Measurements from ENCODE around the gene FTCD.

FTCD gene

DNA sequence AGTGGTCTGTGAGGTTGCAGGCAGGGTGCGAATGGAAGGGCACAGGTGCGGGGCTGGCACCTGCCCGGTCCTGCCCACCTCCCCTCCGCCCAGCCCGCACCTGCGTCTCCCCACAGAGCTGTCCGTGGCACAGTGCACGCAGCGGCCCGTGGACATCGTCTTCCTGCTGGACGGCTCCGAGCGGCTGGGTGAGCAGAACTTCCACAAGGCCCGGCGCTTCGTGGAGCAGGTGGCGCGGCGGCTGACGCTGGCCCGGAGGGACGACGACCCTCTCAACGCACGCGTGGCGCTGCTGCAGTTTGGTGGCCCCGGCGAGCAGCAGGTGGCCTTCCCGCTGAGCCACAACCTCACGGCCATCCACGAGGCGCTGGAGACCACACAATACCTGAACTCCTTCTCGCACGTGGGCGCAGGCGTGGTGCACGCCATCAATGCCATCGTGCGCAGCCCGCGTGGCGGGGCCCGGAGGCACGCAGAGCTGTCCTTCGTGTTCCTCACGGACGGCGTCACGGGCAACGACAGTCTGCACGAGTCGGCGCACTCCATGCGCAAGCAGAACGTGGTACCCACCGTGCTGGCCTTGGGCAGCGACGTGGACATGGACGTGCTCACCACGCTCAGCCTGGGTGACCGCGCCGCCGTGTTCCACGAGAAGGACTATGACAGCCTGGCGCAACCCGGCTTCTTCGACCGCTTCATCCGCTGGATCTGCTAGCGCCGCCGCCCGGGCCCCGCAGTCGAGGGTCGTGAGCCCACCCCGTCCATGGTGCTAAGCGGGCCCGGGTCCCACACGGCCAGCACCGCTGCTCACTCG, 23.3 kb downstream of the FTCD start:
- no peak for DNase-seq

DNA sequence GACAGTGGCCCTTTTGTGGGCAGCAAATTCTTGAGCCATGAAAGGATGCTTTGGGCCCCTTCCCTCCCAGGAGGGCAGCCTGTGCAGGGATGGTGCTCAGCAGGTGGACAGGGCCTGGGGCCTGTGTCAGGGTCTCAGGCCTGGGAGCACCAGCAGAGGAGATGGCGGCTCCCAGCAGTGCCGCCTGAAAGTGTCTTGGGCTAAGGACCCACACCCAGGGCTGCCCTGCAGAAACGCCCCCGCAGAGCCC, 23.9 kb downstream of the FTCD start:
- DNase-seq, result no peak

DNA sequence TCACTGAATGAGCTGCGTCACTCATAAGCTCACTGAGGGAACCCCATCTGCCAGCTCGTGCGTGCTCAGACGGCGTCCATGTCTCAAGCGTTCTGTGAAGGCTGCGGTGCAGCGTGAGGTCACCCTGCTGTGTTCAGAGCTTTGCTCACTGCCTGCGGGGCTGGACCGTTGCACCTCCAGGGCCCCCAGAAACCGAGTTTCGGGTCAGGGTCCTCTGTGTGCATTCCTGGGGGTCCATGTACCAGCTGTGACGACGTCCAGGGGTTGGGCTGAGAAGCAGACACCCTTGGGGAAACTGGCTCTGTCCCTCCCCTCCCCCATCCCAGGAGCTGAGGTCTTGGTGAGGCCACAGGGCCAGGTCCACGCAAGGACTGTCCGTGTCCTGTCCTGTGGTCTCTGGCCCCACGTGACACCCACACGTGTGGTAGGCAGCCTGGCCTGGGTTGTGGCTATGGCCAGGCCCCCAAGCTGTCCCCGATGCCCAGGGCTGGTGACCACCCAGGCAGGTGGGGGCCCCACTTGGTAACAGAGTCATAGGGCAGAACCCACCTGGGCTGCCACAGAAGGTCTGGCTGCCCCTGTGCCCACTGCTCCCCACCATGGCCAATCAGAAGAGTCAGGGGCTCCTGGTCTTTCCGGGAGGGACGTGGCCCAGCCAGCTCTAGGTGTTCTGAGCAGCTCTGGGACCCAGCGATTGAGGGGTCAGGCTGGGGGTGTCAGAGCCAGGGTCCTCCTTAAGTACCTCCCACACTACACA, 24.4 kb downstream of the FTCD start:
- DNase-seq, result no peak

DNA sequence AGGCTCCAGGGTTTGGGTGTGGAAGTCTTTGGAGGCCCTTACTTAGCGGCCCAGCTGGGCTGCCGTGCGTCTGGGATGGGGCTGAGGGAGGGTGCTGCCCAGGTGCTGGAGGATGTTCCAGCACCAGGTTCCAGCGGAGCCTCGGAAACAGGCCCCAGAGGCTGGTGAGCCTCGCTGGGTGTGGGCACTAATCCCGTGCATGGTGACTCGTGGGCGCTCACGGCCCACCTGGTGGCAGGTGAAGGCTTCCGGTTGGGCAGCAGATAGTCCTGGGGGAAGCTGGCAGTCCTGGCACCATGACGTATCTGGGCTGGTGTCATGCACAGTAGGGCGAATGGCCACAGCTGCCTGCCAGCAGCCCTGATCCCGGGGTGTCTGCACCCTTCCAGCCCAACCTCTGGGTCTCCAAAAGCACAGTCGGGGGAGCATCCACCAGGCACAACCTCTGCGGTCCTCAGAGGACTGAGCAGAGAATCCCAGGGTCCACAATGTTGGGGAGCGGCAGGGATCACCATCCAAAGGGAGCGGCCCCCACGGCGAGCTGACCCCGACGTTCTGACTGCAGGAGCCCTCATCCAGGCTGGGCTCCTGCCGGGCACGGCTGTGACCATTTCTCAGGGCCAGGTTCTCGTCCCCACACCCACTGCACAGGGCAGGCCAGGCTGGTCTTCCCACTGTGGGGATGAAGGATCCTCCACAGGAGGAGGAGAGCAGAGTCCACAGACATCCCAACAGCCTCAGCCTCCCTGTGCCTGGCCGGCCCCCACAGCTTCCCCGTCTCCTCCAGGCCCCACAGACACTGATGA, 25.3 kb downstream of the FTCD start:
- DNase-seq, result no peak

DNA sequence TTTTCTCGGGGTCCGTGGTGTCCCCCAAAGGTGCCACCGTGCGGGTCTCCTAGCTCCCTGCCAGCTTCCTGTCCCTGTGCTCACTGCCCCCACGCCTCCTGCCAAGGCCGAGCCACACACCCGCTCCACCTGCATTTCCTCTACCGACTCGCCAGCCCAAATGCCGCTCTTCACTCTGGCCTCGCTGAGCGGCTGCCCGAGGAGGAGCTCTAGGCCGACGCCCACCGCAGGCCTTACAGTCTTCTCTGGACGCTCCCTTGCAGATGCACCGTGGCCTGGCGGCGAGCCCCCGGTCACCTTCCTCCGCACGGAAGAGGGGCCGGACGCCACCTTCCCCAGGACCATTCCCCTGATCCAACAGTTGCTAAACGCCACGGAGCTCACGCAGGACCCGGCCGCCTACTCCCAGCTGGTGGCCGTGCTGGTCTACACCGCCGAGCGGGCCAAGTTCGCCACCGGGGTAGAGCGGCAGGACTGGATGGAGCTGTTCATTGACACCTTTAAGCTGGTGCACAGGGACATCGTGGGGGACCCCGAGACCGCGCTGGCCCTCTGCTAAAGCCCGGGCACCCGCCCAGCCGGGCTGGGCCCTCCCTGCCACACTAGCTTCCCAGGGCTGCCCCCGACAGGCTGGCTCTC, 26.3 kb downstream of the FTCD start:
- no peak for DNase-seq

DNA sequence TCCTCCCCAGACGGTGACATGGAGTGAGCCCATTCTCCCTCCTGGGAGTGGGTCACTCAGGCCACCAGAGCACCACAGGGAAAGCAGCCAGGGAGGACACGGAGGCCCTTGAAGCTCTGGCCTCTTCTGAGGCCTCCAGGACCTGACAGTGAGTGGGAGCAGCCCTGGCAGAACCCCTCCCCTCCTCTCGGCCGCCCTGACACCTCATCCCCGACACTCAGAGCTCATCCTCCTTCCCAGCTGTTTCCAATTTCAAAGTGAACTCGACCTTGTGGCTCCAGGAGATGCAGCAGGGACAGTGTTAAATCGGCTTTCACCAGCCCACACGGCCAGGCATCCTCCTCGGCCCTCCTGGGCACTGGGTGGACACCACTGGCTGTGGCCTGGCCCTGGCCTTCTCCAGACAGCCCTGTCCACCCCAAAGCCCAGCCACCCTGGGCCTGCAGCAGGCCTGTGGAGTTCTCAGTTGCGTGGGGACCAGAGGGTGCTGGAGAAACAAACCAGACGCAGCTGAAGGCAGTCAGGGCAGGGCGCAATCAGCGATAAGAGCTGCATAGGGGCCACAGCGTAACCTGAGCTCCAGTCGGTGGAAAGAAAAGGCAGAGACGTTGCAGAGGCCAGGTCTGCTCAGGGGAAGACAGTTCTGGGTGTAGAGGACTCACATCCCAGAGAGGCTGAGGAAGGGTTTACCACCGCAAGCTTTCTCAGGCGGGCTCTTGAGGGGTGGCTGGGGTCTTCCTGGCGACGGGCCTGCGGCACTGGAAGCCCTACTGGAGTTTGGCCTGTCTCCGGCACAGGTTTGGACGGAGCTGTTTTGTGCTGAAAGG, 27.1 kb downstream of the FTCD start:
- no peak for DNase-seq

DNA sequence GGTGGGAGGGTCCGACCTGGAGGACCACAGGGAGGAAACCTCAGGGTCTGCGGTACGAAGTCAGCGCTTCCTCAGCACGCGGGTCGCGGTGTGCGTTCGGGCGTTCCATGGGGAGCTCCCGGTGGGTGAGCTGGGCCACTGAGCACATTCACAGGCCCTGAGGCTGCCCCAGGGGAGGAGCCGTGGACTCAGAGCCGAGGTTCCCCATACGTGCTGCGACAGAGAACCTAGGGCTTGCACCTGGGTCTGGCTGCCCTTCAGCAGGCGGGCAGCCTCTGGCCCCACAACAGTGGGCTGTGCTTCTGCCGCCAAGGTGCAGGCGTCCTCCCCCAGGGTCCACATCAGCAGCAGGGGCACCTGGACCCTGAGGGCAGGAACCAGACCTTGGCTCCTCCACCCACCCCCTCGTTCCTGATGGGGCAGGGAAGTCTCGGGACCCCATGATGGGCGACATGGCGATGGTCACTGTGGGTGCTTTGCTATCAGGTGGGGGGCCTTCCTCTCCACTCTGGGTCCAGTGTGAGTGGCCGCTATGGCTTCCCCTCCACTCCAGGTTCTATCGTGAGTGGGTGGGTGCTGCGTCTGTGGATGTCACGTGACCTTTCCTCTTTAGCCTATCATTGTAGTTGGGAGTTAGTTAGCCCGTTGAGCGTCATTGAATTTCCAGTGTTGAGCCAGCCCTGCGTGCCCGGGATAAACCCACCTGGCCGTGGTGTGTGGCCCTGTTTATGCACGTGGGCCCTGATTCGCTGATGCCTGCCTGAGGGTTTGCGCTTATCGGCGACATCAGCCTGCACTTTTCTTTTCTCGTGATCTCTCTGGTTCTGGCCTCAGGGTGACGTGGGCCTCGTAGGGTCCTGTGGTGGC, 27.9 kb downstream of the FTCD start:
- DNase-seq, result no peak

DNA sequence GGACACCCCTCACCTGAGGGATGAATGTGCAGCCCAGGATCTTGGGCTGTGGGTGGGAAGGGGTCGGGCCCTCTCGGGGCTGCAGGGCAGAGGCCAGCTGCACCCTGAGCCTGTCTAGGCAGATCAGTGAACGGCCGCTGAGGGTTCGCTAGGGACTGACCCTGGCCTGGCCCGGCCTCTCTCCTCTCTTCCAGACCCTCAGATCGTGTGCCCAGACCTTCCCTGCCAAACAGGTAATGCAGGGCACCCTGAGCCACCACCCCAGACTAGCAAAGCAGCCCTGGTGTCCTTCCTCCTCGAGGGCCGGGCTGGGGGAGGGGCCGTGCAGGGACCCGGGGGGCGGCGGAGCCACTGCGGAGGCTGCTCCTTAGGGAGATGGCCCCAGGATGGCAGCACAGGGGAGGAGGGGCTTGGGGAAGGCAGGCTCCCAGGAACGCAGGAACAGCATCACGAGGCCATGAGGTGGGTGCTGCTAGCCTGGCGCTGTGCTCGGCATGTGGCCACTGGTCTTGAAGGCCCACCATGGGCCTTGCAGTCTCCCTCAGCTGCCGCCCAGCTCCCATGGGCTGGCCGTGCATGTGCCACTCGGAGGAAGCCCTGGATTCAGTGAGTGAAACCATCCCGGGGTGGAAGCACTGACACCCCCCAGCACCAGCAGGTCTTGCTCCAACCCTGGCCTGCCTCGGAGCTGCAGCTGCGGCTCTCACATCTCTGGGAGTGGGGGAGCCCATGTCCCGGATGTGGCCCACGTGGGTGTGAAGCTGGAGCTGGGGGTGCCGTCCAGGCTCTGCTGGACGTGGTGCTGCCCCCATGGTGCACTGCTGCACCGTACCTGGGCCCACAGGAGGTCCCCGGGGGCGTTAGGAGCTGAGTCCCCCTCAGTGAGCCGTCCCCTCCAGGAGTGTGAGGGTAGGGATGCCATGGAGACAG, 28.8 kb downstream of the FTCD start:
- DNase-seq, result peak; percentile 13

DNA sequence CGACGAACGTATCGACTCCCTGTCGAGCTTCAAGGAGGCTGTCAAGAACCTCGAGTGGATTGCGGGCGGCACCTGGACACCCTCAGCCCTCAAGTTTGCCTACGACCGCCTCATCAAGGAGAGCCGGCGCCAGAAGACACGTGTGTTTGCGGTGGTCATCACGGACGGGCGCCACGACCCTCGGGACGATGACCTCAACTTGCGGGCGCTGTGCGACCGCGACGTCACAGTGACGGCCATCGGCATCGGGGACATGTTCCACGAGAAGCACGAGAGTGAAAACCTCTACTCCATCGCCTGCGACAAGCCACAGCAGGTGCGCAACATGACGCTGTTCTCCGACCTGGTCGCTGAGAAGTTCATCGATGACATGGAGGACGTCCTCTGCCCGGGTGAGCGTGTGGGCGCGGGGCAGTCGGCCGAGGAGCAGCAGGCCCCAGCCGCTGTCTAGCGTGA, 29.5 kb downstream of the FTCD start:
- no peak for DNase-seq

DNA sequence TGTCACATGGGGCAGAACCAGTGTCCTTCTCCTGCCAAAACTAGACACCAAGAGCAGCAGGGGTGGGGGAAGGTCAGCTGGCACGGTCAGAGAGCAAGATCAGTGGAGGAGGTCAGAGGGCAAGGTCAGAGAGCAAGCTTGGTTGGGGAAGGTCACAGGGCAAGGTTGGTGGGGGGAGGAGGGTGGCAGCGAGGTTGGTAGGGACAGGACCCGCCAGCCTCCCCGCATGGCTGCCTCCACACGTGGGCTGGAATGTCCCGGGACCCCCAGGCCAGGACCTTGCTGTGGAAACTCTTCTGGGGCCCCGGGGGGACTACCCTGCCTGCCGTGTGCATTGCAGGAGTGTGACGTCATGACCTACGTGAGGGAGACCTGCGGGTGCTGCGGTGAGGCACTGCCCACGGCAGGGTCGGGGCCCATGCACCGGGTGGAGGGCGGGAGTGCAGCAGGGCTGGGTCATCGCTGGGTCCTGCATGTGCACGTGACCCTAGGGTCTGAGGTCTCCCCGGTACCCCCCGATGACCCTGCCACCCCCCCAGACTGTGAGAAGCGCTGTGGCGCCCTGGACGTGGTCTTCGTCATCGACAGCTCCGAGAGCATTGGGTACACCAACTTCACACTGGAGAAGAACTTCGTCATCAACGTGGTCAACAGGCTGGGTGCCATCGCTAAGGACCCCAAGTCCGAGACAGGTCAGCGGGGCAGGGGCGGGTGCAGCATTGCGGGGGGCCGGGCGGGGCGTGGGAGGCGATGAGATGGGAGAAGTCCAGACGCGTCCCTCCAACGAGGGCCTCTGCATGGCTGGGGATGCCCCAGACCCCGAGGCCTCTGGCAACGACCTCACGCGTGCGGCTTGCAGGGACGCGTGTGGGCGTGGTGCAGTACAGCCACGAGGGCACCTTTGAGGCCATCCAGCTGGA, 30.2 kb downstream of the FTCD start:
- DNase-seq, result peak; percentile 14

DNA sequence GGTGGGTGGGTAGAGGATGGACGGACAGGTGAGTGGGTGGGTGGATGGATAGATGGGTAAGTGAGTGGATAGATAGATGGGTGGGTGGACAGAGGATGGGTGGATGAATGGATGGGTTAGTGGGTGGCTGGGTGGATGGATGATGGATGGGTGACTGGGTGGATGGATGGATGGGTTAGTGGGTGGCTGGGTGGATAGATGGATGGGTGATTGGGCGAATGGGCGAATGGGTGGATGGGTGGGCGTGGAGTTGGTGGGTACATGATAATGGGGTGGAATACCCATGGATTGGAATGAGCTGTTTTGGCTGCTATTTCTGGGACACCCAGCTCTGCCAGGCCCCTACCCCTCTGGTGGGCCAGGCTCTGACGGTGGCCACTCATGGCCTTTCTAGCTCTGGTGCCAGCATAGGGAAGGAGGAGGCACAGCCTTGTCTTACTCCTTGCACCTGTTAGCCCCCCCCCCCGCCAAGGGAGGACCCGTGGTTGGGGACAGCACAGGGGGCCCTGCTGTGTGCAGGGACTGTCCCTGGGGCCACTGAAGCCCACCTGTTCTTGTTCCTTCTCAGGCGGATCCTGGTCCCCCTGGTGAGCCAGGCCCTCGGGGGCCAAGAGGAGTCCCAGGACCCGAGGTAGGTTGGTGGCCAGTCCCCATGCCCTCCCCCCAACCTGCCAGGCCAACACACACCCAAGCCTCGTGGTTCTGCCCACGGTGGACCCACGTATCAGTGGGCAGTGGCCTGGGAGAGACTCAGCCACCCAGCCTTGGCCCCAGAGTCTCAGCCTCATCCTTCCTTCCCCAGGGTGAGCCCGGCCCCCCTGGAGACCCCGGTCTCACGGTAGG, 31.1 kb downstream of the FTCD start:
- DNase-seq, result peak; percentile 10

DNA sequence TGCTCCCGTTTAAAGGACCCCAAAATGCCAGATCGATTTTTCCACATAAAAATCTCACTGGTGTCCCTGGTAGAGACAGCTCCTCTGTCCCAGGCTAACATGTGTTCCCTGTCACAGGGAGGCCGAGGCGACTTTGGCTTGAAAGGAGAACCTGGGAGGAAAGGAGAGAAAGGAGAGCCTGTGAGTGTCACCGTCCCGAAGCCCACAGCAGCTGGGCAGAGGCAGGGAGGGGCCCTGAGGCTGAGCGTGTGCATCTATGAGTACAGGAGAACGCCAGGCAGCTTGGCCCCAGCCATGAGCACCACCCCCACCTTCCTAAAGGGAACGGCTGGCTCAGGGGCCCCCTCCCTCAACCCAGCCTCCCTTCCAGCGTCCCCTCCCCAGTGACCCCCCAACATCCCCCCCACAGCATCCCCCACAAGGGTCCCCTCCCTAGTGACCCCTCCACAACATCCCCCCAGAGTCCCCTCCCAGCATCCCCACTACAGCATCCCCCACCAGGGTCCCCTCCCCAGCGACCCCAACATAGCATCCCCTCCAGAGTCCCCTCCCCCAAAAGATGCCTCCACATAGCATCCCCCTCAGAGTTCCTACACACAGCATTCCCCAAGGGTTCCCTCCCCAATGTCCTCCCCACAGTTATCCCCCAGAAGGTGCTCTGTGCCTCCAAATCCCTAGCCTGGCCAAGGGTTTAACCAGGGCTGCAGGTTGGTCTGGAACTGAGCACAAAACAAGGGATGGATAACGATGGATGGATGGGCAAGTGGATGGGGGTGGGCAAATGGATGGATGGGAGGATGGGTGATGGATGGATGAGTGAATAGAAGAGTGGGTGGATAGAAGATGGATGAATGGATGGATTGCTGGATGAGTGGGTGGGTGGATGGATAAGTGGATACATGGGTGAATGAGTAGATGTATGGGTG, 32.4 kb downstream of the FTCD start:
- DNase-seq, result no peak

DNA sequence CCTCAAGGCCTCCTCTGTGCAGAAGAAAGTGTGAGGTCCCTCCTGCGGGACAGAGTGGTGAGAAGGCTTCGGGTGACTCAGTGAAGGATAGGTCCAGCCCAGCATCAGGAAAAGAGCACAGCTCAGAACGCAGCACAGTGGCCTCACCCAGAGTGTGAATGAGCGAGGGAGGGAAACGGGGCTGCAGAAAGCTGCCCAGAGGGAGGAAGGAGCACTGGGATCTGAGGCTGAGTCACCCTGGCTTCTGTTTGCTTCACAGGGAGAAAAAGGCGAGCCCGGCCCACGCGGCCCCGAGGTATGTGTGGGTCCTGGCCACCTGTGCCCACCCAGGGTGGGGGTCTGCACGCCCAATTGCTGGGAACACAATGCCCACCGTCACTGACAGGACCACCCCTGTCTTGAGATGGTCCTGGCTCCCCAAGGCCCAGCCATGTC, 33.1 kb downstream of the FTCD start:
- peak; percentile 6 for DNase-seq

DNA sequence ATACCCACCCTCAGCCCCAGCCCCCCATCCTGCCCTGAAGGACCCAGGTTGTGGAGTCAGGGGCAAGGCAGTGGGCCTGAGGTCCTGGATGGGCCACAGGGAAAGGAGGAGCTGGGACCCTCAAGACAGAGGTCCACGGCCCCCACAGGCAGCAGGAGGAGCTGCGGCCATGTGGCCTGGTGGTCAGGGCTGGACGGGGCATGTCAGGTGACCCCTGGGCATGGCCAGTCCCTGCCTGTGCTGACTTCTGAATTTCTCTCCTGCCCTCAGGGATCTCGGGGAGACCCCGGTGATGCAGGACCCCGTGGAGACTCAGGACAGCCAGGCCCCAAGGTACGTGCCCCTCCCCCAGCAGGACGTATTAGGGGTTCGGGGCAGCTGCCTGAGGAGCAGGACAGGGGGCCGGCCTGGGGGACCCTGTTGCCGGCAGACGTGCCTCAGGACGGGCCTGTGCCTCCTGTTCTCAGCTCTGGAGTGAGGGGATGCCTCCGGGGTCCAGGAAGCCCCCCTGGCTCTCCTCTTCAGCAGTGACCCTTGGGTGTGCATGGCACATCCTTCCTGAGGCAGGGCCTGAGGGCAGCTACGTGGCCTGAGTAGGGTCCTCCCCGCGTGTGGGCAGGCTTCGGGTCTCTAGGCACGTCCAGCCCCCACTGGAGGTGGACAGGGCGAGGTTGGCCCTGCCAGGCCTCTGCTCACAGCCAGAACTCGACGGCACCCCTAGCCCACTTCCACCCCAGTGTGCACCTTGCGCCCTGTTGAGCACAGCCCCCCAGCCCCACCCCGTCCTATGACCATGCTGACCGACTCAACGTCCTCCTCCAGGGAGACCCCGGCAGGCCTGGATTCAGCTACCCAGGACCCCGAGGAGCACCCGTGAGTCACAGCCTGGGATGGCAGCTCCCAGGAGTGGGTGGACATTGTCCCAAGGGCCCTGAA, 33.8 kb downstream of the FTCD start:
- peak; percentile 8 for DNase-seq
